Astrocyte (in vitro differentiated cells and primary cell): Measurements from ENCODE around the gene RASA4B.
"Not testable (repeated sequence)": the region's sequence is repeated elsewhere in the genome, so short reads cannot be mapped to it uniquely, and the experiment has no call there.

Experiments used
- EZH2 ChIP-seq: IDR thresholded peaks from 2 replicates; pipeline ENCODE4 v1.6.1; 2012; ENCODE audit warnings: mild to moderate bottlenecking, low read length, inconsistent platforms; ENCODE audit not compliant: insufficient read depth
- TF ChIP-seq, protein P1 (sequence below): IDR thresholded peaks from 2 replicates; pipeline ENCODE4 v1.5.1; 2011; ENCODE audit warnings: low read depth, mild to moderate bottlenecking, inconsistent platforms, low read length, moderate library complexity; ENCODE audit not compliant: insufficient read depth

DNA sequence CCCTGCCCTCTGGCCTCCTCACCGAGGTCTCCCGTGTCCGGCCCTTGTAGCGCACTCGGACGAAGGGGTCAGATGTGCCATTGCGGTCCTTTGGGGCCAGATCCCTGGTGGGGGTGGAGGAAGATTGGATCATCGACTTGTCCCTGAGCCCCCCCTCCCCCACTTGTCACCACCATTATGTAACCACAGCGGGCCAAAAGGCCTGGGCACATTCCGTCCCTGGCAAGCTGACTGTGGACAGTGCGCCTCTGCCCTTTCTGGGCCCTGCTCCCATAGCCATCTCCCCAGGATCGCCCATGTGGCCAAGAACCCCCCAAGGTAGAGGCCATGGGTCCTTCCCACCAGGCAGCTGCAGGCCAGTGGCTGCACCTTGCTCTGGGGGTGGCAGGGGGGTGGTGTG lies 14.4 kb downstream of the RASA4B start:
- TF ChIP-seq, protein P1, sequence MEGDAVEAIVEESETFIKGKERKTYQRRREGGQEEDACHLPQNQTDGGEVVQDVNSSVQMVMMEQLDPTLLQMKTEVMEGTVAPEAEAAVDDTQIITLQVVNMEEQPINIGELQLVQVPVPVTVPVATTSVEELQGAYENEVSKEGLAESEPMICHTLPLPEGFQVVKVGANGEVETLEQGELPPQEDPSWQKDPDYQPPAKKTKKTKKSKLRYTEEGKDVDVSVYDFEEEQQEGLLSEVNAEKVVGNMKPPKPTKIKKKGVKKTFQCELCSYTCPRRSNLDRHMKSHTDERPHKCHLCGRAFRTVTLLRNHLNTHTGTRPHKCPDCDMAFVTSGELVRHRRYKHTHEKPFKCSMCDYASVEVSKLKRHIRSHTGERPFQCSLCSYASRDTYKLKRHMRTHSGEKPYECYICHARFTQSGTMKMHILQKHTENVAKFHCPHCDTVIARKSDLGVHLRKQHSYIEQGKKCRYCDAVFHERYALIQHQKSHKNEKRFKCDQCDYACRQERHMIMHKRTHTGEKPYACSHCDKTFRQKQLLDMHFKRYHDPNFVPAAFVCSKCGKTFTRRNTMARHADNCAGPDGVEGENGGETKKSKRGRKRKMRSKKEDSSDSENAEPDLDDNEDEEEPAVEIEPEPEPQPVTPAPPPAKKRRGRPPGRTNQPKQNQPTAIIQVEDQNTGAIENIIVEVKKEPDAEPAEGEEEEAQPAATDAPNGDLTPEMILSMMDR = not testable (repeated sequence)
- TF ChIP-seq EZH2 = not testable (repeated sequence)
